Duodenal mucosa (tissue), 2 donors: ENCODE results near the gene ALKBH3.

Experiments used
- H3K27ac ChIP-seq: one replicate; pipeline ENCODE4 v1.7.0; 2013; ENCODE audit warnings: low read depth, low read length
- H3K27me3 ChIP-seq, 2 donors: one replicate each; pipeline ENCODE4 v1.7.0; 2013; ENCODE audit warnings: low read length in 2 of 2, control low read depth in 1 of 2; ENCODE audit not compliant: insufficient read depth in 2 of 2, control insufficient read depth in 1 of 2
- H3K36me3 ChIP-seq, 2 donors: one replicate each; pipeline ENCODE4 v1.7.0; 2013; ENCODE audit warnings: low read length in 2 of 2, control low read depth in 1 of 2; ENCODE audit not compliant: insufficient read depth in 2 of 2, control insufficient read depth in 1 of 2
- H3K4me1 ChIP-seq, 2 donors: one replicate each; pipeline ENCODE4 v1.7.0; 2013; ENCODE audit warnings: low read length in 2 of 2, control low read depth in 1 of 2; ENCODE audit not compliant: insufficient read depth in 2 of 2, control insufficient read depth in 1 of 2
- H3K4me3 ChIP-seq, 2 donors: one replicate each; pipeline ENCODE4 v1.7.0; 2013; ENCODE audit warnings: low read length in 2 of 2, low read depth in 1 of 2
- H3K9ac ChIP-seq, 2 donors: one replicate each; pipeline ENCODE4 v1.7.0; 2013; ENCODE audit warnings: low read length in 2 of 2, low read depth in 1 of 2
- H3K9me3 ChIP-seq, 2 donors: one replicate each; pipeline ENCODE4 v1.7.0; 2013; ENCODE audit warnings: low read length in 2 of 2, control low read depth in 1 of 2; ENCODE audit not compliant: control insufficient read depth in 1 of 2

The ALKBH3 gene

DNA sequence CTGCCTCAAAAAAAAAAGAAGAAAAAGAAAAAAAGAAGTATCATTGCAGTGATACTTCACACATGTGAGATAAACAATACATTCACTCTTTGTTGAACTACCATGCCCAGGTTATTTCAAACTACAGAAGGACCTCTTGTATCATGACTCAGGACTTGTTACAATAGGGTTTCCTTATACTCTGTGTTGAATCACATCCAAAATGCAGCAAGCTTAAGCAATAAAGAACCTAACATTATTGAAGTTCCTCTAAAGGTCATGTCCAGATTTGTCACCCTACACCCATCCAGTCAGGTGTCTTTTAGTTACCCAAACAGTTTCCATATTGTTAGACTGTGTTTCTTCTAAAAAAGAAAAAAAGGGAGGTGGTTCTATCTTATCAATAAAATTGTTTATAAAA, 26.9 kb upstream of the ALKBH3 start:
- no peaks in the 10 kb centered on the region for H3K4me1 ChIP-seq
- H3K36me3 ChIP-seq: peaks cover 0 to 22% of the 10 kb centered on the region in 2 donors
- no peaks in the 10 kb centered on the region for H3K9me3 ChIP-seq
- H3K27me3 ChIP-seq: no peaks in the 10 kb centered on the region
- H3K27ac ChIP-seq: no peak overlapping the region
- no peak overlapping the region for H3K9ac ChIP-seq
- H3K4me3 ChIP-seq: no peak overlapping the region

DNA sequence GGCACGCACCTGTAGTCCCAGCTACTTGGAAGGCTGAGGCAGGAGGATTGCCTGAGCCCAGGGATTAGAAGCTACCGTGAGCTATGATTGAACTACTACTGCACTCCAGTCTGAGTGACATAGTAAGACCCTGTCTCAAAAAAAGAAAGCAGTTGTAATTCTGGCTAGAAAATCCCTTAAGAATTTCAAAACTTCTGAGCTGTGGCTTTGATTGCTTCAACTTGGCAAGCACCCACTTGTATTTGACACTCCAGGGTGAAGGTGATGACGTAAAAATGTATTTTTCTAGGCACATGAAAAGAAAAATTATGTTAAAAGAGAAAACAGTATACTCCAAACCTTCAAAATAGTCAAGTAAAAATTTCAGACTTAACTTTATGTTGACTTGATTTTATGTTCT, 23.6 kb upstream of the ALKBH3 start:
- no peak overlapping the region for H3K27ac ChIP-seq
- peaks cover 0 to 22% of the 10 kb centered on the region in 2 donors for H3K36me3 ChIP-seq
- H3K9me3 ChIP-seq: no peaks in the 10 kb centered on the region
- no peak overlapping the region for H3K4me3 ChIP-seq
- H3K27me3 ChIP-seq: no peaks in the 10 kb centered on the region
- H3K4me1 ChIP-seq: no peaks in the 10 kb centered on the region
- H3K9ac ChIP-seq: no peak overlapping the region

DNA sequence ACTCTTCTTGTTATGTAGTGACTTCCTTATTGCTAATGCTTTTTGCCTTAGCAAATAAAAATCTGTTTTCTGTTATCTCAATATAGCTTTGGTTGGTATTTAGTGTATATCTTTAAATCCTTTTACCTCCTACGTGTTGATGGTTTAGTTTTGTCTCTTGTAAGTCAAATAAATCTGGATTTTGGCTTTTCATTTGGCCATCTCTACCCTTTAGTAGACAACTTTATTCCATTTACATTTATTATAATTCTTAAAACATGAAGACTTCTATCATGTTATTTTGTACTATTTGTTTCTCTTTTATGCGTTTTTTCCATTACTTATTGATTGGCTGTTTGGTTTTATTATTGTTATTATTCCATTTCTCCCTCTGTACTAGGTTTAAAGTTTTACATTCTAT, 19.5 kb upstream of the ALKBH3 start:
- no peak overlapping the region for H3K4me3 ChIP-seq
- no peaks in the 10 kb centered on the region for H3K4me1 ChIP-seq
- H3K9ac ChIP-seq: no peak overlapping the region
- H3K9me3 ChIP-seq: no peaks in the 10 kb centered on the region
- no peaks in the 10 kb centered on the region for H3K27me3 ChIP-seq
- no peak overlapping the region for H3K27ac ChIP-seq
- H3K36me3 ChIP-seq: peaks cover 0 to 3% of the 10 kb centered on the region in 2 donors

DNA sequence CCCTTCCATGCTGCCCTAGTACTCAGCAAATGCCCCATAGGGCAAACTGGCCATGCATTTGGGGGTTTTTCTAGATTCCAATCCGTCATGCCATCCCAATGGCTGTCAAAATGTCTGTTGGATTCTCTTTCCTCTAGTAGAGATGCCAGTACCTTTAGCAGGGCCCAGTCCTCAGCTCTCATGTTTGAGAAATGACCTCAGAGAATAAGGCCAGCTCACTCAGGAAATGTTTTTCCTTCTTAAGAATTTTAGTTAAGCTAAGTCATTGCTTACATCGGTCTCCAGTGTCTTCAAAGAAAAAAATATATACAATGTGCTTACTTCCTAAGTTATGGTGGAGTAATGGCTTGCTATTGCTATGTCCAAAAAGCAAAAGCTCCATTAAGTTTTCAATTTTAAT, 14.1 kb upstream of the ALKBH3 start:
- Histone ChIP-seq H3K27me3 (peaks cover 0 to 4% of the 10 kb centered on the region in 2 donors), H3K9ac (no peak overlapping the region), H3K36me3 (no peaks in the 10 kb centered on the region), H3K4me3 (no peak overlapping the region), H3K27ac (no peak overlapping the region), H3K4me1 (peaks cover 0 to 7% of the 10 kb centered on the region in 2 donors), H3K9me3 (no peaks in the 10 kb centered on the region)

DNA sequence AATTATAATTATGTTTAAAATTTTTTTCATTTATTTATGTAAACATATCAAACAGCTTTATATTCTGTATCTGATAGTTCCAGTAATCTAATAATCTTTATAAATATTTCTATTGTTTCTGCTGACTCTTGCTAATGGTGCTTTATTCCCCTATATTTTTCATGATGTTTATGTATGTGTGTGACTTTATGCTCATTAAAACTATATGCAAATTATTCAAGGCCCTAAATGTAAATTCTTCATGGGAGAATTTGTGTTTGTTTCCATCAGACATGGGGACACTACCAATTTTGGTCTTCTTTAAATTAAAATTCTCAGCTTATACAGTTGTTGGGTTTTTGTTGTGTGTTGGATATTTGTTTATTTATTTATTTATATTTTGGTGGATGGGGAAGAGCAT, 13.7 kb upstream of the ALKBH3 start:
- Histone ChIP-seq H3K4me3 (no peak overlapping the region), H3K9ac (no peak overlapping the region), H3K36me3 (no peaks in the 10 kb centered on the region), H3K27ac (no peak overlapping the region), H3K9me3 (no peaks in the 10 kb centered on the region), H3K27me3 (peaks cover 0 to 4% of the 10 kb centered on the region in 2 donors), H3K4me1 (peaks cover 0 to 7% of the 10 kb centered on the region in 2 donors)

DNA sequence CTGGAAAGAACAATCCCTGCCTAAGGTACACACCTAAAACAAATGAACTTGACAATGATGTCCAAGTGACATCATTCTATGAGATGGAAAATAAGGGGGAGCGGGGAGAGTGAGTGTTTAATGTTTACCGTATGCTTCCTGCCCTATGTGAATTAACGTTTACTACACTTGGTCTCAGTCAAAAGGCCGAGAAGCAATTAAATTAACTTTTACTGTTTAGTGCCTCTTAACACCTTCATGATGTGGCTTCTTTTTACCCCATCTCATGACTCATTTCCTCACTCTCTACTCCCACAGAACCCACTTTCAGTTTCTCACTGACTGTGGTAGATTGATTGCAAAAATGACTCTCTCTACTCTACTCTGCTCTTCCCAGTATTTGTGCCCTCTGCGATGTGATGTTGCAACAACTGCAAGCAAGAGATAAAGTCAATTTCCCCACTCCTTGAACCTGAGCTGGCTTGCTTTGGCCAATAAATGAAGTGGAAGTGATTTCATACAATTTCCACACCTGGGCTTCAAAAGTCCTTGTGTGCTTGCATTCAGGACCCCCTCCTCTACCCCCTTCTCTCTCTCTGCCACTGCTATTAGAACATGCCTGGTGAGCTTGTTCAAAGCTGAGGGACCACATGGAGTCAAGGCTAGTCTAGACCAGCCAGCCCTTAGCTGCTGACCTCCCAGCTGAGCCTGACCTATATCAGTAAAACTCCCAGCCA, 11.6 kb upstream of the ALKBH3 start:
- Histone ChIP-seq H3K27ac (no peak overlapping the region), H3K9me3 (no peaks in the 10 kb centered on the region), H3K27me3 (peaks cover 0 to 10% of the 10 kb centered on the region in 2 donors), H3K9ac (no peak overlapping the region), H3K36me3 (no peaks in the 10 kb centered on the region), H3K4me1 (peaks cover 0 to 7% of the 10 kb centered on the region in 2 donors), H3K4me3 (peak overlapping the region in 1 of 2 donors; percentile 1)

DNA sequence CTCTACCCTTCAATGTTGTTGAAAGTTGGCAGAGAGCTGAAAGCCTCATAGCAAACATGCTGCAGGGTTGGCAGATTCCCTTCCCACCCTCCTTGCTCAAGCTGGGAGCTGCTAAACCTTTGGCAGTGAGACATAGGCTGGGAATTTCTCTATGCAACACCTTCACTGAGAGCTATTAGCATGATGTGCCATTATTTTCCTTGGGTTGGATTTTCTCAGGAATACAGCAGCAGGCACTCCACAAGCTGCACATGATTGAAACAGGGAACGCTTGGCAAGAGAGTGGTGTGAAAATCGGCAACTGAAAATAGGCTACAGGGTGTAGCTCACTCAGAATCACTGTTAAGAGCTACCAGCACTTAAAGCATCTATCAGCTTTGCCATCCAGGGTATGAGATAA, 9.6 kb upstream of the ALKBH3 start:
- H3K27me3 ChIP-seq: peaks cover 0 to 21% of the 10 kb centered on the region in 2 donors
- H3K36me3 ChIP-seq: no peaks in the 10 kb centered on the region
- H3K4me1 ChIP-seq: peaks cover 0 to 7% of the 10 kb centered on the region in 2 donors

DNA sequence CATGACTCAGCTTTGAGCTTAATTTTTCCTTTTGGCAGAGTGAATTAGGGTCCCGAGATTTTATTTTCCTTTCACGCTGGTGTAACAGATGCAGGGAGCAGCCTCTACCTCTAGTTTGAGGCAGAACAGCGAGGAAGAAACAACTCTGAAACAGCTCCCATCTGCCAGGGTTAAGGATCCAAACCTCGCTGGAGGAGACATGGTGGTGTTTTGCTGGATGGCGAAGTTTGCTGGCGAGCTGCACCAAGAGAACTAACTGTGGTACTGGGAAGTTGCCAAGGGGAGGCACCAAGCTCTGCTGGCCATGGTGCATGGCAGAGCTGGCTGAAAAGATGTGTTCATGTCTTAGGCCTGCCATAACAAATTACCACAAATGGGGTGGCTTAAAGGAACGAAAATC, 7.6 kb upstream of the ALKBH3 start:
- no peaks in the 10 kb centered on the region for H3K36me3 ChIP-seq
- H3K4me1 ChIP-seq: peaks cover 0 to 7% of the 10 kb centered on the region in 2 donors
- no peak overlapping the region for H3K27ac ChIP-seq
- H3K9me3 ChIP-seq: no peaks in the 10 kb centered on the region
- H3K9ac ChIP-seq: no peak overlapping the region
- H3K4me3 ChIP-seq: no peak overlapping the region
- peaks cover 4 to 24% of the 10 kb centered on the region in 2 donors for H3K27me3 ChIP-seq

More for the DNA sequence above, 9.6 kb upstream of the ALKBH3 start:
- no peak overlapping the region for H3K27ac ChIP-seq
- H3K4me3 ChIP-seq: no peak overlapping the region
- no peaks in the 10 kb centered on the region for H3K9me3 ChIP-seq
- no peak overlapping the region for H3K9ac ChIP-seq

DNA sequence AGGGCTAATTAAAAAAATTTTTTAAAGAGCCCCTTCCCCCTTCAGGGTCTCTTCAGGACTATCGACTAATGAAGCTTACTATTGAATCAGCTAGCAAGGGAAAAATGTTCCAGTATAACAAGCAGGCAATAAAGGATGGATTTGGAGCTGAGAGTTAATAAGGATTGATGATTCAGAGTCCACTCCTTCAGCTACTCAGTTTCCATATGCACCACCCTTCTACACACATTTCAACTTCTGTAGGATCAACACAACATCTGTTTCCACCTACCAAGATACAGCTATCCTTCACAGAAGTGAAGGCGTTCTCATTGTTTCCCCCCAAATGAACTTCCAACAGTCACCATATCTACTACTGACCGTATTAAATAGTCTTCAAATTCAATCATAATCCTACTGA, 6.6 kb upstream of the ALKBH3 start:
- Histone ChIP-seq H3K36me3 (no peaks in the 10 kb centered on the region), H3K4me1 (peaks cover 0 to 4% of the 10 kb centered on the region in 2 donors), H3K4me3 (no peak overlapping the region), H3K27me3 (peaks cover 4 to 33% of the 10 kb centered on the region in 2 donors), H3K9ac (no peak overlapping the region), H3K27ac (no peak overlapping the region), H3K9me3 (no peaks in the 10 kb centered on the region)

DNA sequence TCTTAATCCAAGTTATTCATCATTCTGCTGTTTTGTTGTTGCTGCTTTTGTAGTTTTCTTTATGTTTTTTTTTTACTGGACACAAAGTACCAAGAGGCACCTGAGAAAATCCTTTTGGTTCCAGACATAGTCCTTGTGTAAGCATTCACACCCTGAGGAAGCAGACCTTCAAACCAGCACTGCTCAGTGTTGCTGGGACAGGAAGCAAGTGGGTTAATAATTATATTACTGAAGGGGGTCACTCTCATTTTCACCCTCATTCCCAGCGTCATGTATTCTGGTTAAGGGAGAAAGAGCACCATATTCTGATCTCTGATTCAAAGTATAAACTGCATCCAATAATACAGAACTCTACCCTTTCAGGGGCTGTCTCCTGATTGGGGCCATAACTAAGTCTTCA, 5.9 kb upstream of the ALKBH3 start:
- no peak overlapping the region for H3K27ac ChIP-seq
- no peaks in the 10 kb centered on the region for H3K36me3 ChIP-seq
- H3K27me3 ChIP-seq: peaks cover 4 to 32% of the 10 kb centered on the region in 2 donors
- no peaks in the 10 kb centered on the region for H3K9me3 ChIP-seq
- no peak overlapping the region for H3K9ac ChIP-seq
- no peak overlapping the region for H3K4me3 ChIP-seq
- H3K4me1 ChIP-seq: peaks cover 0 to under 1% of the 10 kb centered on the region in 2 donors
